ENCODE data around the gene TMED8.

GRCh38 chr14:77290705-77291104 is 86.2 kb downstream of the TMED8 start:
- TF ChIP-seq EZH2 (IDR thresholded peaks at IDR 0.05; ENCODE audit: low read length): no peak
- TF ChIP-seq, protein P1, sequence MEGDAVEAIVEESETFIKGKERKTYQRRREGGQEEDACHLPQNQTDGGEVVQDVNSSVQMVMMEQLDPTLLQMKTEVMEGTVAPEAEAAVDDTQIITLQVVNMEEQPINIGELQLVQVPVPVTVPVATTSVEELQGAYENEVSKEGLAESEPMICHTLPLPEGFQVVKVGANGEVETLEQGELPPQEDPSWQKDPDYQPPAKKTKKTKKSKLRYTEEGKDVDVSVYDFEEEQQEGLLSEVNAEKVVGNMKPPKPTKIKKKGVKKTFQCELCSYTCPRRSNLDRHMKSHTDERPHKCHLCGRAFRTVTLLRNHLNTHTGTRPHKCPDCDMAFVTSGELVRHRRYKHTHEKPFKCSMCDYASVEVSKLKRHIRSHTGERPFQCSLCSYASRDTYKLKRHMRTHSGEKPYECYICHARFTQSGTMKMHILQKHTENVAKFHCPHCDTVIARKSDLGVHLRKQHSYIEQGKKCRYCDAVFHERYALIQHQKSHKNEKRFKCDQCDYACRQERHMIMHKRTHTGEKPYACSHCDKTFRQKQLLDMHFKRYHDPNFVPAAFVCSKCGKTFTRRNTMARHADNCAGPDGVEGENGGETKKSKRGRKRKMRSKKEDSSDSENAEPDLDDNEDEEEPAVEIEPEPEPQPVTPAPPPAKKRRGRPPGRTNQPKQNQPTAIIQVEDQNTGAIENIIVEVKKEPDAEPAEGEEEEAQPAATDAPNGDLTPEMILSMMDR (optimal IDR thresholded peaks at IDR 0.05 in 1 of 3, IDR thresholded peaks at IDR 0.05 in 1 of 3, conservative IDR thresholded peaks at IDR 0.05 in 1 of 3; ENCODE audit: extremely low read depth in 1 of 3, insufficient read depth in 2 of 3, low read length in 3 of 3): peak in 2 of 3 experiments; percentile 16 to 21

Data from keratinocyte (primary cell).